Glutamatergic neuron (in vitro differentiated cells): ENCODE measurements around the gene PIK3R1. TPM values are rescaled to one million over a fixed set of nuclear protein-coding genes. Genes with fewer than 3 reads are reported as not detected.

Experiments used
- DNase-seq: peaks from one replicate; pipeline ENCODE4 v3.0.0; 2022
- H3K27ac Mint-ChIP-seq: one replicate; pipeline ENCODE4 v1.8.0; 2020; ENCODE audit warnings: mild to moderate bottlenecking, mixed read lengths, inconsistent platforms; ENCODE audit not compliant: unreplicated experiment
- H3K27me3 Mint-ChIP-seq: one replicate; pipeline ENCODE4 v1.8.0; 2020; ENCODE audit warnings: mild to moderate bottlenecking, moderate library complexity, mixed read lengths, inconsistent platforms; ENCODE audit not compliant: unreplicated experiment
- H3K36me3 Mint-ChIP-seq: one replicate; pipeline ENCODE4 v1.8.0; 2020; ENCODE audit warnings: mild to moderate bottlenecking, mixed read lengths, inconsistent platforms; ENCODE audit not compliant: unreplicated experiment
- H3K4me1 Mint-ChIP-seq: one replicate; pipeline ENCODE4 v1.8.0; 2020; ENCODE audit warnings: mild to moderate bottlenecking, low read depth, mixed read lengths, inconsistent platforms; ENCODE audit not compliant: unreplicated experiment
- H3K4me3 Mint-ChIP-seq: one replicate; pipeline ENCODE4 v1.8.0; 2020; ENCODE audit warnings: mild to moderate bottlenecking, mixed read lengths, inconsistent platforms; ENCODE audit not compliant: unreplicated experiment
- H3K9me3 Mint-ChIP-seq: one replicate; pipeline ENCODE4 v1.8.0; 2020; ENCODE audit warnings: mild to moderate bottlenecking, moderate library complexity, mixed read lengths, inconsistent platforms; ENCODE audit not compliant: unreplicated experiment
- total RNA-seq: library from RNA; stranded (reverse); fragmentation: NEBNext Ultra II Directional; extraction: Animal tissue kit (Norgen Biotek cat#: 25700); gene quantifications from one replicate; pipeline ENCODE4 v1.2.1, GENCODE V29; 2021; ENCODE audit not compliant: unreplicated experiment
- TF ChIP-seq, protein P1 (sequence below): fragments of 200-600 bp; sonication (generic); IDR thresholded peaks from one replicate; pipeline ENCODE4 v1.5.0; 2021; ENCODE audit not compliant: partially characterized antibody, unreplicated experiment

PIK3R1 gene
- total RNA-seq, 1 donor from 2014 or later, result 49.4 TPM

DNA sequence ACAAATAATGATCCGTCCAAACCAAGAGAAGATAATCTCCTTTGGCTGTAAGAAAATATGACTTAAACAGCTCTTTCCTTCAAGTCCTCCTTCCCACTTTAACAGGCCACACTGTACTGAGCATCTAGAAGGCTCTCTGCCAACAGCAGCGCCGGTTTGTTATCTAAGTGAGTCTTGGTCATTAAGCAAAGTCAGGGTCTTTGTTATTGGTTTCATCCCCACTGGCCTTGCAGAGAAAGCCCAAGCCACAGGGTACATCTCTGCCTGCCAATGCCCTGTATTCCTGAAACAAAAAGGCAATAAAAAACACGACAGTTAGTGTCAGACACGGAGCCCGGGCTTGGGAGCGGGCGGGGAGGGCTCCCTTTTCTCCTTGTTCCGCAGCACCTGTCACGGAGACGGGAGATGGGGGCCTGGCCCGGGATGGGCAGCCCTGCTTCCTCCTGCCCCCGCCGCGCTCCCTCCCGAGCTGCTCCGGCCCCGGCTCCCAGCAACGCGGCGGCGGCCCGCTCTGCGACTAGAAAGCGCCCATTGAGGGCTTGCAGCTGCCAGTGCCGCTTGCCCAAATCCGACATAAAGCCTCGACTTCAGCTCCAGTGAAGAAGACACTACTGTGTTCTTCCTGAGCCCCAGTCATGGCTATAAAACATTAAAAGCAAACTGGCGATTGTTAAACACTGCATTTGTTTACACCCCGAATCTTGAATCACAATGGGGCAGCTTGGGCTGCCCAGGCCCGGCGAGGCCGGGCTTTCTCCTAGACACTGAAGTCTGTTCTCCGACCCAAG, 28.1 kb upstream of the PIK3R1 start:
- H3K27me3 Mint-ChIP-seq, result peaks cover 2% of the 10 kb centered on the region
- peak overlapping the region; percentile 59 for H3K4me3 Mint-ChIP-seq
- H3K4me1 Mint-ChIP-seq, result no peaks in the 10 kb centered on the region
- H3K36me3 Mint-ChIP-seq, result no peaks in the 10 kb centered on the region
- H3K27ac Mint-ChIP-seq, result no peak overlapping the region
- TF ChIP-seq, protein P1, sequence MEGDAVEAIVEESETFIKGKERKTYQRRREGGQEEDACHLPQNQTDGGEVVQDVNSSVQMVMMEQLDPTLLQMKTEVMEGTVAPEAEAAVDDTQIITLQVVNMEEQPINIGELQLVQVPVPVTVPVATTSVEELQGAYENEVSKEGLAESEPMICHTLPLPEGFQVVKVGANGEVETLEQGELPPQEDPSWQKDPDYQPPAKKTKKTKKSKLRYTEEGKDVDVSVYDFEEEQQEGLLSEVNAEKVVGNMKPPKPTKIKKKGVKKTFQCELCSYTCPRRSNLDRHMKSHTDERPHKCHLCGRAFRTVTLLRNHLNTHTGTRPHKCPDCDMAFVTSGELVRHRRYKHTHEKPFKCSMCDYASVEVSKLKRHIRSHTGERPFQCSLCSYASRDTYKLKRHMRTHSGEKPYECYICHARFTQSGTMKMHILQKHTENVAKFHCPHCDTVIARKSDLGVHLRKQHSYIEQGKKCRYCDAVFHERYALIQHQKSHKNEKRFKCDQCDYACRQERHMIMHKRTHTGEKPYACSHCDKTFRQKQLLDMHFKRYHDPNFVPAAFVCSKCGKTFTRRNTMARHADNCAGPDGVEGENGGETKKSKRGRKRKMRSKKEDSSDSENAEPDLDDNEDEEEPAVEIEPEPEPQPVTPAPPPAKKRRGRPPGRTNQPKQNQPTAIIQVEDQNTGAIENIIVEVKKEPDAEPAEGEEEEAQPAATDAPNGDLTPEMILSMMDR, result no peak
- H3K9me3 Mint-ChIP-seq, result peaks cover 2% of the 10 kb centered on the region
- peak; percentile 53 for DNase-seq

DNA sequence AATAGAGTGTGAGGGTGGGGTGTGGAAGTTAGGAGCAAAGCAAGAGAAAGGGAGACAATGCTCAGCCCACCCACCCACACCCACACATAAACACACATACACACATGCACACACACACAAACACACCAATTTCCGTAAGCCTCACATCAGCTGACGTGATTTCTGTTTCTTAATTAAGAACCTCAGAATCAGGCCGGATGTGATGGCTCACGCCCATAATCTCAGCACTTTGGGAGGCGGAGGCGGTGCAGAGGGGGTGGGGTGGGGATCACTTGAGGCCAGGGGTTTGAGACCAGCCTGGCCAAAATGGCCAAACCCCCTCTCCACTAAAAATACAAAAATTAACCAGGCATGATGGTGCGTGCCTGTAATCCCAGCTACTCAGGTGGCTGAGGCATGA, 26.4 kb upstream of the PIK3R1 start:
- TF ChIP-seq, protein P1, result no peak
- Mint-ChIP-seq H3K36me3 (no peaks in the 10 kb centered on the region), H3K27ac (no peak overlapping the region), H3K4me1 (no peaks in the 10 kb centered on the region), H3K9me3 (peaks cover 2% of the 10 kb centered on the region), H3K27me3 (peaks cover 2% of the 10 kb centered on the region), H3K4me3 (no peak overlapping the region)
- DNase-seq, result no peak

DNA sequence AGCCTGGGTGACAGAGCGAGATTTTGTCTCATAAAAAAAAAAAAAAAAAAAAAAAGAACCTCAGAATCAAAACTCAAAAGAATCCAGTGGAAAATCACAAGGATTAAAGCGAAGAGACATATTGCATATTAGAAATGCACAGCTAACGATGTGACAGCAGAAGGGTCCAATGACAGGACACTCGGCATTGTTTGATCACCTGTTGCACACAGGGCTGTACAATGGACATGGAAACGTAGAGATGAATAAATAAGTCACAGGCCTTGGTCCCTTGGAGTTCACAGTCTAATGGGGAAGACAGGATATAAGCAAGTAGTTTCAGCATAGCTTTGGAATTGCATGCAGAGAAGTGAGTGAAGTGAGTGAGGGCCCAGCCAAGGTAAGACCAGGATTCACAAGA, 25.9 kb upstream of the PIK3R1 start:
- H3K4me3 Mint-ChIP-seq, result no peak overlapping the region
- no peak for DNase-seq
- TF ChIP-seq, protein P1, result no peak
- peaks cover 2% of the 10 kb centered on the region for H3K9me3 Mint-ChIP-seq
- H3K4me1 Mint-ChIP-seq, result no peaks in the 10 kb centered on the region
- H3K36me3 Mint-ChIP-seq, result no peaks in the 10 kb centered on the region
- no peak overlapping the region for H3K27ac Mint-ChIP-seq
- peaks cover 2% of the 10 kb centered on the region for H3K27me3 Mint-ChIP-seq

DNA sequence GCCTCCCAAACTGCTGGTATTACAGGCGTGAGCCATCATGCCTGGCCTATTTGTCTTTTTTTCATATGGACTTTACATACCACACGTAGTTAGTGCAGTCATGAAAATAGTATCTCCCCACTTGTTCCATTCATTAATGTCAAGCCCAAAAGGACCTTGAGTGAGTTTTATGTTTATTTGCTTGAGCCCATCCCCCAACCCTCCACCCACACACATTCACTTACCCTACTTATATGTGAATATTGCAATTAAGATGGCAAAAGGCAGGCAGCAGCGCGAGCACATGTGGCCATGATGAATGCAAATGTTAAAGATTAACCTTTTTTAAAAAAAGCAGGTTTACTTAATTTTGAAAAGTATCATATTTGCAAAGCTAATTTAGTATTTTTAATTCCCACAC, 24.9 kb upstream of the PIK3R1 start:
- H3K36me3 Mint-ChIP-seq, result no peaks in the 10 kb centered on the region

More for the DNA sequence above, 24.9 kb upstream of the PIK3R1 start:
- DNase-seq, result no peak
- Mint-ChIP-seq H3K9me3 (peaks cover 2% of the 10 kb centered on the region), H3K27me3 (peaks cover 2% of the 10 kb centered on the region), H3K4me1 (no peaks in the 10 kb centered on the region), H3K27ac (no peak overlapping the region), H3K4me3 (no peak overlapping the region)
- TF ChIP-seq, protein P1, result no peak
